Liver (tissue), 9 donors: Measurements from ENCODE around the gene ENTPD1. TPM values are rescaled to one million over a fixed set of nuclear protein-coding genes. Genes with fewer than 3 reads are reported as not detected.

ENCODE experiments used
- DNase-seq: peaks from one replicate; pipeline ENCODE4 v3.0.0-alpha.2; 2017; ENCODE audit warnings: low spot score
- H3K27ac ChIP-seq, 2 donors: one replicate each; pipeline ENCODE4 v1.7.0; 2013; ENCODE audit warnings: inconsistent platforms in 2 of 2, low read length in 2 of 2, control low read depth in 1 of 2, low read depth in 1 of 2, mild to moderate bottlenecking in 1 of 2
- H3K27me3 ChIP-seq, 4 donors: one replicate each; pipeline versions ENCODE4 v1.6.1 to v1.7.0; 2013; ENCODE audit warnings: low read length in 3 of 4, inconsistent platforms in 1 of 4, mild to moderate bottlenecking in 1 of 4, moderate library complexity in 1 of 4; ENCODE audit not compliant: control insufficient read depth in 4 of 4, insufficient read depth in 4 of 4
- H3K36me3 ChIP-seq, 4 donors: one replicate each; pipeline versions ENCODE4 v1.6.1 to v1.7.0; 2013; ENCODE audit warnings: low read length in 3 of 4, mild to moderate bottlenecking in 3 of 4, low read depth in 1 of 4, moderate library complexity in 1 of 4; ENCODE audit not compliant: control insufficient read depth in 4 of 4, insufficient read depth in 3 of 4
- H3K4me1 ChIP-seq, 4 donors: one replicate each; pipeline versions ENCODE4 v1.6.1 to v1.7.0; 2013; ENCODE audit warnings: low read length in 3 of 4, mild to moderate bottlenecking in 3 of 4, moderate library complexity in 1 of 4; ENCODE audit not compliant: control insufficient read depth in 4 of 4, insufficient read depth in 4 of 4
- H3K4me3 ChIP-seq, 3 donors: one replicate each; pipeline versions ENCODE4 v1.6.1 to v1.7.0; 2013; ENCODE audit warnings: low read length in 3 of 3, control low read depth in 1 of 3, low read depth in 1 of 3, mild to moderate bottlenecking in 1 of 3
- H3K9ac ChIP-seq, 2 donors: one replicate each; pipeline ENCODE4 v1.7.0; 2013; ENCODE audit warnings: low read length in 2 of 2, mild to moderate bottlenecking in 2 of 2, moderate library complexity in 2 of 2, control low read depth in 1 of 2, low read depth in 1 of 2
- H3K9me3 ChIP-seq, 4 donors: one replicate each; pipeline versions ENCODE4 v1.6.1 to v1.7.0; 2013; ENCODE audit warnings: low read length in 3 of 4; ENCODE audit not compliant: control insufficient read depth in 4 of 4
- EGR1 ChIP-seq, 2 donors: IDR thresholded peaks; 2 replicates each; pipeline ENCODE4 v1.6.1; 2016 to 2018; ENCODE audit warnings: antibody characterized with exemption in 2 of 2, low read depth in 2 of 2
- FOXA1 ChIP-seq: IDR thresholded peaks from 2 replicates; pipeline ENCODE4 v1.6.1; 2016; ENCODE audit warnings: antibody characterized with exemption
- FOXA2 ChIP-seq: IDR thresholded peaks from 2 replicates; pipeline ENCODE4 v1.6.1; 2016; ENCODE audit warnings: antibody characterized with exemption
- GABPA ChIP-seq, 2 donors: IDR thresholded peaks in 1 of 2; conservative IDR thresholded peaks in 1 of 2; 2 replicates each; pipeline ENCODE4 v1.6.1; 2016; ENCODE audit warnings: antibody characterized with exemption in 2 of 2, mild to moderate bottlenecking in 1 of 2, moderate library complexity in 1 of 2
- HNF4G ChIP-seq: IDR thresholded peaks from 2 replicates; pipeline ENCODE4 v1.6.1; 2016; ENCODE audit warnings: antibody characterized with exemption
- JUND ChIP-seq, 2 donors: IDR thresholded peaks; 2 replicates each; pipeline ENCODE4 v1.6.1; 2016; ENCODE audit warnings: antibody characterized with exemption in 2 of 2
- RAD21 ChIP-seq, 2 donors: IDR thresholded peaks; 2 replicates each; pipeline ENCODE4 v1.6.1; 2016; ENCODE audit warnings: antibody characterized with exemption in 2 of 2, mild to moderate bottlenecking in 2 of 2
- RXRA ChIP-seq, 2 donors: IDR thresholded peaks; 2 replicates each; pipeline ENCODE4 v1.6.1; 2017 to 2018; ENCODE audit warnings: antibody characterized with exemption in 2 of 2, mild to moderate bottlenecking in 1 of 2
- SP1 ChIP-seq: IDR thresholded peaks from 2 replicates; pipeline ENCODE4 v1.6.1; 2018; ENCODE audit warnings: antibody characterized with exemption, mild to moderate bottlenecking
- TAF1 ChIP-seq: conservative IDR thresholded peaks from 2 replicates; pipeline ENCODE4 v1.6.1; 2016; ENCODE audit warnings: antibody characterized with exemption, mild to moderate bottlenecking
- YY1 ChIP-seq: IDR thresholded peaks from 2 replicates; pipeline ENCODE4 v1.6.1; 2016; ENCODE audit warnings: antibody characterized with exemption, mild to moderate bottlenecking
- WGBS: extraction: QIAGEN DNeasy Blood & Tissue Kit; methylation state at CpG from one replicate; pipeline ENCODE4 v1.1.7; 2013; 5-methylcytosine and 5-hydroxymethylcytosine counted together
- polyA plus RNA-seq, 2 donors: library from polyadenylated mRNA; stranded (reverse) in 1 of 2; unstranded in 1 of 2; fragments of 200-250 nt in 1 of 2; fragments of >200 nt in 1 of 2; fragmentation: Nextera tagmentation in 1 of 2; extraction: Ambion mirVana in 1 of 2; gene quantifications; one replicate each; pipeline versions ENCODE4 v1.2.1 to v1.2.3, GENCODE V29; 2013 to 2015
- total RNA-seq, 2 donors: library from RNA; depleted of rRNA; stranded (reverse); fragments of >200 nt; gene quantifications; one replicate each; pipeline ENCODE4 v1.2.3, GENCODE V29; 2014
- TF ChIP-seq, protein P1 (sequence below): IDR thresholded peaks from 2 replicates; pipeline ENCODE4 v1.6.1; 2016; ENCODE audit warnings: antibody characterized with exemption
- TF ChIP-seq, protein P2 (sequence below): fragments of 150-350 bp; IDR thresholded peaks from 2 replicates; pipeline ENCODE4 v1.5.1; 2017; ENCODE audit warnings: improper control_type of control experiment, low read depth, low read length; ENCODE audit not compliant: missing input control
- TF ChIP-seq, protein P3 (sequence below): IDR thresholded peaks from 2 replicates; pipeline ENCODE4 v1.6.1; 2016; ENCODE audit warnings: antibody characterized with exemption, mild to moderate bottlenecking
- TF ChIP-seq, protein P4 (sequence below): IDR thresholded peaks from 2 replicates; pipeline ENCODE4 v1.6.1; 2016; ENCODE audit warnings: antibody characterized with exemption
- TF ChIP-seq, protein P5 (sequence below): IDR thresholded peaks from 2 replicates; pipeline ENCODE4 v1.6.1; 2016; ENCODE audit warnings: antibody characterized with exemption
- donor health status: healthy.
- donor health status: healthy.
- donor health status: healthy.
- donor health status: healthy.
- donor health status: healthy.

Gene ENTPD1
- total and polyA plus RNA-seq, 4 donors, result 2.1 to 8.0 (median 4.3) TPM

DNA sequence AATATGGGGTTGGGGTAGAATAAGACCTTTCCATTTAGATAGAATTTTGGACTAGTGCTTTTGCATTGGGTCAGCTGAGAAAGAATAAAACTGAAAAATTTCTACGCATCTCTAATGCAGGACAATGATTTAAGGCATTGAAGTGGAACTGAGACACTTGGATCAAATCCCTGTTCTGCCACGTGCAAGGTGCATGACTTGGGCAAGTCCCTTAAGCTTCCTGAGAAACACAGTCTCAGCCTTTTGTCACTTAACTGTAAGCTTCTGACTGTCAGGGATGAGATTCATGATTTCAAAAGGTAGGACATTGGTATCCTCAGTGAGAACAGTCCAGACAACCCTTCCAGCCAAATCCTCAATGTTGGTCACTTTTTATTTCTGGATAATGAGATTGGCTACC, 59.2 kb downstream of the ENTPD1 start:
- WGBS, result 75% methylated on average over 2 of the region's 2 CpGs
- Histone ChIP-seq H3K9me3 (no peaks in the 10 kb centered on the region), H3K4me3 (no peak overlapping the region), H3K9ac (no peak overlapping the region), H3K27ac (no peak overlapping the region), H3K27me3 (no peaks in the 10 kb centered on the region), H3K36me3 (no peaks in the 10 kb centered on the region), H3K4me1 (no peaks in the 10 kb centered on the region)
- TF ChIP-seq GABPA (IDR thresholded peaks at IDR 0.05 in 1 of 2, conservative IDR thresholded peaks at IDR 0.05 in 1 of 2) (no peak), EGR1 (IDR thresholded peaks at IDR 0.05; ENCODE audit: low read depth in 2 of 2) (no peak), RXRA (IDR thresholded peaks at IDR 0.05) (no peak), SP1 (no peak), HNF4G (no peak)
- TF ChIP-seq, protein P1, sequence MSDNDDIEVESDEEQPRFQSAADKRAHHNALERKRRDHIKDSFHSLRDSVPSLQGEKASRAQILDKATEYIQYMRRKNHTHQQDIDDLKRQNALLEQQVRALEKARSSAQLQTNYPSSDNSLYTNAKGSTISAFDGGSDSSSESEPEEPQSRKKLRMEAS, result no peak
- TF ChIP-seq, protein P2, sequence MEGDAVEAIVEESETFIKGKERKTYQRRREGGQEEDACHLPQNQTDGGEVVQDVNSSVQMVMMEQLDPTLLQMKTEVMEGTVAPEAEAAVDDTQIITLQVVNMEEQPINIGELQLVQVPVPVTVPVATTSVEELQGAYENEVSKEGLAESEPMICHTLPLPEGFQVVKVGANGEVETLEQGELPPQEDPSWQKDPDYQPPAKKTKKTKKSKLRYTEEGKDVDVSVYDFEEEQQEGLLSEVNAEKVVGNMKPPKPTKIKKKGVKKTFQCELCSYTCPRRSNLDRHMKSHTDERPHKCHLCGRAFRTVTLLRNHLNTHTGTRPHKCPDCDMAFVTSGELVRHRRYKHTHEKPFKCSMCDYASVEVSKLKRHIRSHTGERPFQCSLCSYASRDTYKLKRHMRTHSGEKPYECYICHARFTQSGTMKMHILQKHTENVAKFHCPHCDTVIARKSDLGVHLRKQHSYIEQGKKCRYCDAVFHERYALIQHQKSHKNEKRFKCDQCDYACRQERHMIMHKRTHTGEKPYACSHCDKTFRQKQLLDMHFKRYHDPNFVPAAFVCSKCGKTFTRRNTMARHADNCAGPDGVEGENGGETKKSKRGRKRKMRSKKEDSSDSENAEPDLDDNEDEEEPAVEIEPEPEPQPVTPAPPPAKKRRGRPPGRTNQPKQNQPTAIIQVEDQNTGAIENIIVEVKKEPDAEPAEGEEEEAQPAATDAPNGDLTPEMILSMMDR, result no peak
- TF ChIP-seq, protein P3, sequence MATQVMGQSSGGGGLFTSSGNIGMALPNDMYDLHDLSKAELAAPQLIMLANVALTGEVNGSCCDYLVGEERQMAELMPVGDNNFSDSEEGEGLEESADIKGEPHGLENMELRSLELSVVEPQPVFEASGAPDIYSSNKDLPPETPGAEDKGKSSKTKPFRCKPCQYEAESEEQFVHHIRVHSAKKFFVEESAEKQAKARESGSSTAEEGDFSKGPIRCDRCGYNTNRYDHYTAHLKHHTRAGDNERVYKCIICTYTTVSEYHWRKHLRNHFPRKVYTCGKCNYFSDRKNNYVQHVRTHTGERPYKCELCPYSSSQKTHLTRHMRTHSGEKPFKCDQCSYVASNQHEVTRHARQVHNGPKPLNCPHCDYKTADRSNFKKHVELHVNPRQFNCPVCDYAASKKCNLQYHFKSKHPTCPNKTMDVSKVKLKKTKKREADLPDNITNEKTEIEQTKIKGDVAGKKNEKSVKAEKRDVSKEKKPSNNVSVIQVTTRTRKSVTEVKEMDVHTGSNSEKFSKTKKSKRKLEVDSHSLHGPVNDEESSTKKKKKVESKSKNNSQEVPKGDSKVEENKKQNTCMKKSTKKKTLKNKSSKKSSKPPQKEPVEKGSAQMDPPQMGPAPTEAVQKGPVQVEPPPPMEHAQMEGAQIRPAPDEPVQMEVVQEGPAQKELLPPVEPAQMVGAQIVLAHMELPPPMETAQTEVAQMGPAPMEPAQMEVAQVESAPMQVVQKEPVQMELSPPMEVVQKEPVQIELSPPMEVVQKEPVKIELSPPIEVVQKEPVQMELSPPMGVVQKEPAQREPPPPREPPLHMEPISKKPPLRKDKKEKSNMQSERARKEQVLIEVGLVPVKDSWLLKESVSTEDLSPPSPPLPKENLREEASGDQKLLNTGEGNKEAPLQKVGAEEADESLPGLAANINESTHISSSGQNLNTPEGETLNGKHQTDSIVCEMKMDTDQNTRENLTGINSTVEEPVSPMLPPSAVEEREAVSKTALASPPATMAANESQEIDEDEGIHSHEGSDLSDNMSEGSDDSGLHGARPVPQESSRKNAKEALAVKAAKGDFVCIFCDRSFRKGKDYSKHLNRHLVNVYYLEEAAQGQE, result no peak
- TF ChIP-seq, protein P4, sequence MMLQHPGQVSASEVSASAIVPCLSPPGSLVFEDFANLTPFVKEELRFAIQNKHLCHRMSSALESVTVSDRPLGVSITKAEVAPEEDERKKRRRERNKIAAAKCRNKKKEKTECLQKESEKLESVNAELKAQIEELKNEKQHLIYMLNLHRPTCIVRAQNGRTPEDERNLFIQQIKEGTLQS, result no peak
- DNase-seq, result no peak

DNA sequence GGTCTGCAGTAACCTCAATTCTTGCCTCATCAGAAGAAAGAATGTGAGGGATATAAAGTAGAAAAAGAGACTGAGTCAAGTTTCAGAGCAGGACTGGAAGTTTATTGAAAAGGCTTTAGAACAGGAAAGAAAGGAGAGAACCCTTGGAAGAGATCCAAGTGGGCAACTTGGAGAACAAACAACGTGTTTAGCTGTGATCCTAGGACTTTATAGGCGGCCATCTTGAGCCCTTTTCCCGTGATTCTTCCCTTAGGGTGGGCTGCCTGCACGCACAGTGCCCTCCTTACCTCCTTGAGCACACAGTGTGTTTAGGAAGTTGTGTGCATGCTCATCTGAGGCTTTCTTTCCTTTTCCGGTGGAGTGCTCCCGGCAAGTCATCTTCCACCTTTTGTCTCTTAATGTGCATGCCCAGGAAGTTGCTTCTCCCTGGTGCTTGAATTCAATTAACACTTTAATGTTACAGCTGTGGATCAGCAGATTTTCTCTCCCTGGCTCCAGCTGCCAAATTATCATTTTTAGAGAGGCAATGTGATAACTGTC, 59.8 kb downstream of the ENTPD1 start:
- Histone ChIP-seq H3K9me3 (no peaks in the 10 kb centered on the region), H3K36me3 (no peaks in the 10 kb centered on the region), H3K4me3 (no peak overlapping the region), H3K27me3 (no peaks in the 10 kb centered on the region), H3K4me1 (no peaks in the 10 kb centered on the region), H3K27ac (no peak overlapping the region), H3K9ac (no peak overlapping the region)
- DNase-seq, result no peak
- WGBS, result 72% methylated on average over 6 of the region's 6 CpGs
- no peak for TF ChIP-seq FOXA2
- TF ChIP-seq, protein P3, result no peak
- no peak for TF ChIP-seq FOXA1
- TF ChIP-seq HNF4G, result no peak
- no peak for TF ChIP-seq YY1
- TF ChIP-seq, protein P2, result no peak
- TF ChIP-seq TAF1, result no peak
- TF ChIP-seq JUND (IDR thresholded peaks at IDR 0.05), result no peak
- TF ChIP-seq, protein P4, result no peak
- no peak for TF ChIP-seq GABPA (IDR thresholded peaks at IDR 0.05 in 1 of 2, conservative IDR thresholded peaks at IDR 0.05 in 1 of 2)
- no peak for TF ChIP-seq RAD21 (IDR thresholded peaks at IDR 0.05)
- TF ChIP-seq, protein P5, sequence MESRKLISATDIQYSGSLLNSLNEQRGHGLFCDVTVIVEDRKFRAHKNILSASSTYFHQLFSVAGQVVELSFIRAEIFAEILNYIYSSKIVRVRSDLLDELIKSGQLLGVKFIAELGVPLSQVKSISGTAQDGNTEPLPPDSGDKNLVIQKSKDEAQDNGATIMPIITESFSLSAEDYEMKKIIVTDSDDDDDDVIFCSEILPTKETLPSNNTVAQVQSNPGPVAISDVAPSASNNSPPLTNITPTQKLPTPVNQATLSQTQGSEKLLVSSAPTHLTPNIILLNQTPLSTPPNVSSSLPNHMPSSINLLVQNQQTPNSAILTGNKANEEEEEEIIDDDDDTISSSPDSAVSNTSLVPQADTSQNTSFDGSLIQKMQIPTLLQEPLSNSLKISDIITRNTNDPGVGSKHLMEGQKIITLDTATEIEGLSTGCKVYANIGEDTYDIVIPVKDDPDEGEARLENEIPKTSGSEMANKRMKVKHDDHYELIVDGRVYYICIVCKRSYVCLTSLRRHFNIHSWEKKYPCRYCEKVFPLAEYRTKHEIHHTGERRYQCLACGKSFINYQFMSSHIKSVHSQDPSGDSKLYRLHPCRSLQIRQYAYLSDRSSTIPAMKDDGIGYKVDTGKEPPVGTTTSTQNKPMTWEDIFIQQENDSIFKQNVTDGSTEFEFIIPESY, result no peak
- TF ChIP-seq EGR1 (IDR thresholded peaks at IDR 0.05; ENCODE audit: low read depth in 2 of 2), result no peak
- TF ChIP-seq, protein P1, result no peak
- TF ChIP-seq SP1, result no peak
